ENCODE measurements around the gene AKNAD1. TPM values are rescaled to one million over a fixed set of nuclear protein-coding genes. Genes with fewer than 3 reads are reported as not detected.
A peak's percentile ranks its signal among the peaks of the same experiment; 100 is the strongest.

The AKNAD1 gene
- total and polyA plus RNA-seq, 2 of the 4 experiments (the other 2 are of a cell fraction) = 0.07 to 0.18 TPM

- TF ChIP-seq BHLHE40 (IDR thresholded peaks at IDR 0.05; ENCODE audit: low read depth, low read length) = no peak
- no peak for TF ChIP-seq POLR2A (IDR thresholded peaks at IDR 0.05; ENCODE audit: low read depth, low read length)
- 0 out of 2 replicates have a peak, but pooled peaks have one; percentile 22 for TF ChIP-seq CEBPB (IDR thresholded peaks at IDR 0.05; ENCODE audit: low read depth, low read length)
- H4K20me1 ChIP-seq (ENCODE audit: insufficient read depth, low read length) = no peaks in the 10 kb centered on the region; the same call in 1 of the 2 replicates
- 0 out of 2 replicates have a peak overlapping the region, but pooled peaks have one; percentile 55 for H4K5ac ChIP-seq (ENCODE audit: low read depth, low read length)
- peak overlapping the region; percentile 35; the same call in 1 of the 2 replicates for H3K27ac ChIP-seq (ENCODE audit: insufficient read depth, low read length)
- no peak overlapping the region; the same call in 1 of the 2 replicates for H3K18ac ChIP-seq (ENCODE audit: low read depth, low read length)
- no peak overlapping the region for H3K9ac ChIP-seq (ENCODE audit: low read depth, low read length)
- no peak overlapping the region for H3K4me3 ChIP-seq (ENCODE audit: insufficient read depth, low read depth, low read length)
- 0 out of 2 replicates have a peak overlapping the region, but pooled peaks have one; percentile 2 for H3K14ac ChIP-seq (replicated peaks; ENCODE audit: low read depth, low read length)
- DNase-seq (peak; percentile 66), ATAC-seq (ENCODE audit: low read depth) (peak; percentile 86)
- H3K4me2 ChIP-seq (ENCODE audit: low read depth, low read length) = peak overlapping the region; percentile 53
- H3K9me3 ChIP-seq (ENCODE audit: control insufficient read depth, insufficient read depth, low read length) = no peaks in the 10 kb centered on the region
- peak overlapping the region; percentile 54; the same call in 1 of the 2 replicates for H3K23ac ChIP-seq (ENCODE audit: low read depth, low read length)
- no peak overlapping the region for H3K56ac ChIP-seq (ENCODE audit: extremely low read depth, insufficient read depth, low read length)
- dilution Hi-C loops (cut with HindIII; ENCODE audit: low sequenced_read_pairs, unreplicated experiment) = no loop called here
- no peaks in the 10 kb centered on the region for H3K27me3 ChIP-seq (ENCODE audit: control insufficient read depth, insufficient read depth, low read length)
- H3K79me1 ChIP-seq (ENCODE audit: low read depth in 1 of 2, low read length in 2 of 2) = peaks cover 4 to 31% of the 10 kb centered on the region in 2 experiments; a peak in 2 of 4 replicates
- POLR2A ChIA-PET (ENCODE audit: unreplicated experiment) = interaction anchor here (0.5 to 0.9 kb wide), 2 partner anchors 67 to 99 kb away, joined by 4 to 6 read pairs; no protein-coding TSS in a partner anchor
- 0 to 100% methylated on average over 1 to 3 of the region's 10 CpGs for WGBS, 2 experiments (ENCODE audit: extremely low coverage in 2 of 2, insufficient read length in 1 of 2)
- intact Hi-C loops (cut with micrococcal nuclease) = loop anchor here (2.0 kb wide), 2 partner anchors 16 to 150 kb away; partner anchors contain the start of gene STXBP3
- 0 out of 2 replicates have a peak overlapping the region, but pooled peaks have one; percentile 14 for H2BK120ac ChIP-seq (ENCODE audit: low read depth, low read length)
- peak overlapping the region; percentile 50 for H2AFZ ChIP-seq (replicated peaks; ENCODE audit: low read length, poor library complexity)
- in situ Hi-C loops (cut with MboI; ENCODE audit: low sequenced_read_pairs) = loop anchor here (10.0 kb wide), 1 partner anchor 202 kb away; the partner anchor contains the start of gene PRPF38B
- H3K36me3 ChIP-seq (ENCODE audit: control insufficient read depth, insufficient read depth, low read length) = no peaks in the 10 kb centered on the region
- CTCF ChIA-PET = interaction anchor here (1.0 to 2.0 kb wide), 5 partner anchors 11 to 204 kb away, joined by 3 to 23 read pairs (median 4); partner anchors contain the start of gene PRPF38B
- peaks cover 4% of the 10 kb centered on the region for H3K4me1 ChIP-seq (ENCODE audit: control insufficient read depth, insufficient read depth, low read length)
- peaks cover 4% of the 10 kb centered on the region for H3K9me1 ChIP-seq (ENCODE audit: insufficient read depth, low read length)
- H2AK9ac ChIP-seq (replicated peaks; ENCODE audit: low read depth, low read length, poor library complexity) = no peak overlapping the region
- H4K8ac ChIP-seq (ENCODE audit: low read depth in 2 of 2, low read length in 2 of 2) = peak overlapping the region in 1 of 2 experiments; percentile 59; a peak in 1 of 4 replicates
- H2AK5ac ChIP-seq (ENCODE audit: low read depth, low read length) = no peak overlapping the region
- H2BK5ac ChIP-seq (ENCODE audit: low read depth, low read length, poor library complexity, severe bottlenecking) = peak overlapping the region; percentile 2
- no peak overlapping the region for H2BK20ac ChIP-seq (ENCODE audit: low read depth, low read length)
- H3K4ac ChIP-seq (ENCODE audit: low read depth, low read length) = peak overlapping the region; percentile 46
- no TSS peak for BruUV-seq (replicated peaks)
- H2BK15ac ChIP-seq (ENCODE audit: low read depth, low read length) = no peak overlapping the region
- no peak overlapping the region for H4K91ac ChIP-seq (ENCODE audit: insufficient read depth, low read depth, low read length)
Observed at GRCh38 chr1:108896146-108897145, 39.6 kb upstream of the AKNAD1 start.

Data from IMR-90 (cell line).